ENCODE data around the gene ARIH2.

The ARIH2 gene

GRCh38 chr3:48928679-48929078, 10.0 kb downstream of the ARIH2 start:
- no peak for DNase-seq

GRCh38 chr3:48929358-48930035, 10.9 kb downstream of the ARIH2 start:
- no peak for DNase-seq

- DNase-seq, result no peak
Measured at GRCh38 chr3:48930590-48930989, 11.9 kb downstream of the ARIH2 start.

GRCh38 chr3:48931944-48932580, 13.4 kb downstream of the ARIH2 start:
- DNase-seq, result no peak

GRCh38 chr3:48934333-48934991, 15.8 kb downstream of the ARIH2 start:
- DNase-seq, result no peak

- no peak for DNase-seq
Measured at GRCh38 chr3:48935530-48935929, 16.9 kb downstream of the ARIH2 start.

- no peak for DNase-seq
Measured at GRCh38 chr3:48938156-48938555, 19.5 kb downstream of the ARIH2 start.

- DNase-seq, result no peak
Measured at GRCh38 chr3:48938689-48939088, 20.0 kb downstream of the ARIH2 start.

- no peak for DNase-seq
Measured at GRCh38 chr3:48945432-48945831, 26.8 kb downstream of the ARIH2 start.

GRCh38 chr3:48945891-48946549, 27.4 kb downstream of the ARIH2 start:
- DNase-seq, result no peak

- no peak for DNase-seq
Measured at GRCh38 chr3:48949376-48949717, 30.7 kb downstream of the ARIH2 start.

- no peak for DNase-seq
Measured at GRCh38 chr3:48950051-48950450, 31.4 kb downstream of the ARIH2 start.

GRCh38 chr3:48951764-48952163, 33.1 kb downstream of the ARIH2 start:
- DNase-seq, result no peak

GRCh38 chr3:48952510-48953118, 34.0 kb downstream of the ARIH2 start:
- DNase-seq, result peak in 9 of 56 donors; percentile 5 to 23 (median 12)

GRCh38 chr3:48957006-48957705, 38.5 kb downstream of the ARIH2 start:
- DNase-seq, result no peak

GRCh38 chr3:48960841-48961413, 42.3 kb downstream of the ARIH2 start:
- DNase-seq, result no peak

- DNase-seq, result no peak
Measured at GRCh38 chr3:48962340-48962739, 43.7 kb downstream of the ARIH2 start.

- DNase-seq, result no peak
Measured at GRCh38 chr3:48962939-48963338, 44.3 kb downstream of the ARIH2 start.

- DNase-seq, result no peak
Measured at GRCh38 chr3:48963591-48963990, 44.9 kb downstream of the ARIH2 start.

- DNase-seq, result no peak
Measured at GRCh38 chr3:48966367-48966766, 47.7 kb downstream of the ARIH2 start.

- peak in 13 of 56 donors; percentile 8 to 60 (median 18) for DNase-seq
Measured at GRCh38 chr3:48966876-48967361, 48.3 kb downstream of the ARIH2 start.
